ENCODE measurements around the gene OVAAL.

Gene OVAAL

DNA sequence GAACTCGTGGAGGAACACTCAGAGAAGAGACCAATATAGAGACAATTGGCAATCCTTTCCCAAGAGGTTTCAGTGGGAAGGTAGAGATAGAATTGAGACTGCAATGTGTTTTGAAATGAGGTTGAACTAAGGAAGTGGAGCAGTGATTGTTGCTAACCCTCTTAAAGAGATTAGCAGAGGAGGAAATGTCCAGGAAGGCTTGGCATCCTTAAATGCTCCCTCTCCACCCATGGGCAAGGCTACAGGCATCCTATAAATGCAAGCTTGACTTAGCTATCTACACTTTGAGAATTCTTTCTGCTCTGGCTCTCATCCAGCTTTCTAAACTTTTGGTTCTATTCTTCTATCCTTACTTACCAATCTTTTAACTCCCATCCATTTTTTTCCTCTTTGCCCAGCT is 42.7 kb downstream of the OVAAL start:
- TF ChIP-seq, protein P1, sequence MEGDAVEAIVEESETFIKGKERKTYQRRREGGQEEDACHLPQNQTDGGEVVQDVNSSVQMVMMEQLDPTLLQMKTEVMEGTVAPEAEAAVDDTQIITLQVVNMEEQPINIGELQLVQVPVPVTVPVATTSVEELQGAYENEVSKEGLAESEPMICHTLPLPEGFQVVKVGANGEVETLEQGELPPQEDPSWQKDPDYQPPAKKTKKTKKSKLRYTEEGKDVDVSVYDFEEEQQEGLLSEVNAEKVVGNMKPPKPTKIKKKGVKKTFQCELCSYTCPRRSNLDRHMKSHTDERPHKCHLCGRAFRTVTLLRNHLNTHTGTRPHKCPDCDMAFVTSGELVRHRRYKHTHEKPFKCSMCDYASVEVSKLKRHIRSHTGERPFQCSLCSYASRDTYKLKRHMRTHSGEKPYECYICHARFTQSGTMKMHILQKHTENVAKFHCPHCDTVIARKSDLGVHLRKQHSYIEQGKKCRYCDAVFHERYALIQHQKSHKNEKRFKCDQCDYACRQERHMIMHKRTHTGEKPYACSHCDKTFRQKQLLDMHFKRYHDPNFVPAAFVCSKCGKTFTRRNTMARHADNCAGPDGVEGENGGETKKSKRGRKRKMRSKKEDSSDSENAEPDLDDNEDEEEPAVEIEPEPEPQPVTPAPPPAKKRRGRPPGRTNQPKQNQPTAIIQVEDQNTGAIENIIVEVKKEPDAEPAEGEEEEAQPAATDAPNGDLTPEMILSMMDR (IDR thresholded peaks at IDR 0.05; ENCODE audit: low read depth, low read length, missing control alignments): no peak
- no peak overlapping the region for H3K4me3 ChIP-seq (ENCODE audit: low read depth, low read length)
- no peak for DNase-seq (ENCODE audit: low read depth)

DNA sequence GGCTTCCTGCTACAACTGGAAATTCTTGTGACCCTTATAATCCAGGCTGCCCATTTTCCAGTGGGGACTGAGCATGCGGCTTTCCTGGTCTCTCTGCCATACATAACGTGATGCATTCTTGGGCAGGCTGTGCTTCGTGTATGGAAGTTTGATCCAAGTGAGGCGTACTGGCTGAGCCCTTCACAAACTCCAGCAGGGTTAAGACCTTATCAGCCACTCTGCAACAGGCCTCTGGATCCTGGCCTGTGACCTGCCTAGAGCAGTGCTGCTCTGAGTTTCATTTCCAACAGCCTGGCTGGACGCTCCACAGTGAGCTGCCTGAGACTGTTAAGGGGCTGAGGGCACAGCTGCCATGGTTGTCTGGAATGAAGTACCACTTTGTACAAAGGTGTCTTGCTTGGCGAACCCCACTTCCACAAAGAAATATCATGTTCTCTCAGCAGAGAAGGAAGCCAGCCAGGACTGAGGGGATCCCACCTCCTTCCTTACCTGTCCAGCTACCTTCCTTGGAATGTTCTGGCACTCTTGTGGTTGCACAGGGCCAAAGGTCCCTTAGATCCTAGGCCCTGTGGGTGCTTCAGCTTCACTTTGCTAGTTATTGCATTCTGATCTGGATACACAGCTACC is 44.6 kb downstream of the OVAAL start:
- no peak overlapping the region for H3K4me3 ChIP-seq (ENCODE audit: low read depth, low read length)
- DNase-seq (ENCODE audit: low read depth): no peak
- TF ChIP-seq, protein P1 (IDR thresholded peaks at IDR 0.05; ENCODE audit: low read depth, low read length, missing control alignments): no peak

DNA sequence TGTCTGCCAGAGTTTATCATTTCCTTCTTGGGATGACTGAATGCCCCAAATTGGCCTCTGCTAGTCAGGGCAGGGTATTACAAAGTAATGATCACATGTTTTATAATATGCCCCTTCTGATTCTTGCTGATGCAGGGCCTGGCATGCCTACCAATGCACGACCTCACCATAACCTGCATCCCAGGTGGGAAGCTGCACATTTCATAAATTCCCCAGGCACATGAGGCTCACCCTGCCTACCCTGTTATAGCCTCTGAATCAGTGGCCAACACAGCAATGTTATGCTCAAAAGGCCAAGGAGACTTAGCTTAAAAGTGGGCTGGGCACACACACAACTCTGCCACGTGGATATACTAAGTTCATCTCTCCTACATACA is 45.1 kb downstream of the OVAAL start:
- no peak for DNase-seq (ENCODE audit: low read depth)
- TF ChIP-seq, protein P1 (IDR thresholded peaks at IDR 0.05; ENCODE audit: low read depth, low read length, missing control alignments): no peak
- no peak overlapping the region for H3K4me3 ChIP-seq (ENCODE audit: low read depth, low read length)

DNA sequence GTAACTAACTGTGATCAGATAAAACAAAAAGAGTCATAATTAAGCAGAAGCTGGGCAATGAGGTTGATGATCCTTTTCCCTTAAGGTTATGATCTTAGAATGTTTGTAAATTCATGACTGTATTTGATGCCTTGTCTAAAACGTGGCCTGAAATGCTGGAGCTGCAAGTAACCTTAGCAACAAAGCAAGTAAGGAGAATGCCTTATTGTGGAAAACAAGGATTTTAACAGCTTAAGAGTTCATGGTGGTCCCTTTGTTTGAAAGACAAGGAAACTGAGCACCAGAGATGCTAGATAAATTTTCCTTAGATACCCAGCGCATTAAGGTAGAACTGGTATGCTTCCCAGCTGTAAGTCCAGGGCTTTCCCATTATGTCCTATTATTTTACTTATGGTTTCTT is 47.4 kb downstream of the OVAAL start:
- TF ChIP-seq, protein P1 (IDR thresholded peaks at IDR 0.05; ENCODE audit: low read depth, low read length, missing control alignments): no peak
- no peak overlapping the region for H3K4me3 ChIP-seq (ENCODE audit: low read depth, low read length)
- DNase-seq (ENCODE audit: low read depth): no peak

DNA sequence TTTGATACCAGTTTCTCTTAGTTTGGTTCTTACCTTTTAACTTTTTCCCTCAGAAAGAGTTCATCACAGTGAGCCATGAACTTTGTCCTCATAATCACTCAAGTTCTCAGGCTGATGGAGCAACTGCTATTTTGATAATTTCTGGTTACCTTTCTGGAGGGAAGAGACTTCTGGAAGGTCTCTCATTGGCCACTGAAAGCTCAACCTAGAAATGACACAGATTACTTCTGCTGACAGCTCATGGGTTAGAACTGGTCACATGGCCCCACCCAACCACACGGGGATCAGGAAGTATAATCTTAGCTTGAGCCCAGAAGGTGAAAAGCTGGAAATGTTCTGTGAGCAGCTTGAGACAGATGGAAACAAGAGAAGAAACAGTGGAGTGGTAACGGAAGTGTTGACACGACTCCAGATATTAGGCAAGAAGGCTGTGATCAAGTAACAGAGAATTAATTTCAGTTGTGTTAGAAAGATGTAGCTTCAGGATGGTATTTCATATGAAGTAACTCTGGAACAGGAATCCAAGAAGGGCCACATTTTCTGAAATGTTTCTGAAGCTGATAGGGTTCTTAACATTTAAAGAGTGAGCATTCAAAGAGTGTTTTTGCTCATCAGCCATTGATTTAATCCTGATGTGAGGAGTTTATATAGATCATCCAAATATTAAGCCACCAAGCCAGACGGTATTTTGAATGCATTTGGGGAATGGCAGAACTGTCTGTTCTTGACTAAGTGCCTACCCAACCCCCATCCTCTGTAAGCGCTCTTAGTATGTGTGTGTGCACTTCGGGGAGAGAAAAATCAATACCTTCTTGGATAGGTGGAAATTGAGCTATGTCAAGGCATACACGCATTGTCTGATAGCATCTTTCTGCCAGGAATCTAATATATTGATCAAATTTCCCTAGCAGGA is 51.1 kb downstream of the OVAAL start:
- TF ChIP-seq, protein P1 (IDR thresholded peaks at IDR 0.05; ENCODE audit: low read depth, low read length, missing control alignments): no peak
- DNase-seq (ENCODE audit: low read depth): no peak
- H3K4me3 ChIP-seq (ENCODE audit: low read depth, low read length): no peak overlapping the region

DNA sequence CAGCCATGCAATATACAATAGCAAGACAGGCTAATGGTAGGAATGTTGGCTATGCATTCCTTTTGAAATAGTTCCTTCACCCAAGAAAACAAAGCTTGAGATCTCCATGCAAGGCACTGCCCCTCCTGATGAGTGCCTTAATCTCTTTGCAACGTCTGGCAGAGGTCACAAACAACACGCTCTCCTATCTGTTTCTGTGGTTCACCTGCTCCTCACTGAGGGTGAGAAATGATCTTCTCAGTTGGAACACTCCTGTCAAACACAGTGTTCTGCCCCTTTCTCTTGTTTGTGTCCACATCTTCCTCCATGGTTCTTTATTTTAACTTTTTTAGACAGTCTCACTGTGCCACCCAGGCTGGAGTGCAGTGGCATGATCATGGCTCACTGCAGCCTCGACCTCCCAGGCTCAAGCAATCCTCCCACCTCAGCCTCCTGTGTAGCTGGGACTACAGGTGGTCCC is 51.8 kb downstream of the OVAAL start:
- TF ChIP-seq, protein P1 (IDR thresholded peaks at IDR 0.05; ENCODE audit: low read depth, low read length, missing control alignments): no peak
- no peak overlapping the region for H3K4me3 ChIP-seq (ENCODE audit: low read depth, low read length)
- no peak for DNase-seq (ENCODE audit: low read depth)

Data from GM12864 (cell line).